OCI-LY1 (cell line): ENCODE results near the gene RAB41.

Source experiments
- H2AFZ ChIP-seq: fragments of 200-600 bp; sonication (generic), shearing (Covaris generic); 2 replicates; pipeline ENCODE4 v1.6.0; 2014; ENCODE audit warnings: antibody characterized with exemption, mild to moderate bottlenecking, low read length
- H3F3A ChIP-seq: fragments of 200-600 bp; sonication (generic), shearing (Covaris generic); 2 replicates; pipeline ENCODE4 v1.6.0; 2014; ENCODE audit warnings: mild to moderate bottlenecking, antibody characterized with exemption, low read length, moderate library complexity; ENCODE audit not compliant: insufficient read depth
- H3K27ac ChIP-seq: fragments of 200-600 bp; sonication (generic); 2 replicates; pipeline ENCODE4 v1.5.1; 2014; ENCODE audit warnings: low read length, mixed run types, mild to moderate bottlenecking, low read depth; ENCODE audit not compliant: poor library complexity, severe bottlenecking
- H3K27me3 ChIP-seq: fragments of 200-600 bp; sonication (generic); 2 replicates; pipeline ENCODE4 v1.6.0; 2014; ENCODE audit warnings: antibody characterized with exemption, mild to moderate bottlenecking, low read length, moderate library complexity; ENCODE audit not compliant: insufficient read depth
- H3K36me3 ChIP-seq: fragments of 200-600 bp; sonication (generic); 2 replicates; pipeline ENCODE4 v1.6.1; 2014; ENCODE audit warnings: mild to moderate bottlenecking, antibody characterized with exemption, low read length, moderate library complexity, mixed read lengths; ENCODE audit not compliant: insufficient read depth
- H3K4me1 ChIP-seq: fragments of 200-600 bp; sonication (generic); 2 replicates; pipeline ENCODE4 v1.5.1; 2014; ENCODE audit warnings: mild to moderate bottlenecking, low read length, moderate library complexity; ENCODE audit not compliant: insufficient read depth, severe bottlenecking
- H3K4me2 ChIP-seq: fragments of 200-600 bp; sonication (generic), shearing (Covaris generic); 2 replicates; pipeline ENCODE4 v1.6.1; 2014; ENCODE audit warnings: low read length
- H3K4me3 ChIP-seq: fragments of 200-600 bp; sonication (generic); 2 replicates; pipeline ENCODE4 v1.5.1; 2014; ENCODE audit warnings: low read length, low read depth, mild to moderate bottlenecking, mixed read lengths; ENCODE audit not compliant: poor library complexity, severe bottlenecking
- H3K79me2 ChIP-seq: fragments of 200-600 bp; shearing (Covaris generic); 2 replicates; pipeline ENCODE4 v1.6.1; 2016; ENCODE audit warnings: mixed run types, low read length, mixed read lengths; ENCODE audit not compliant: insufficient read depth
- H3K9ac ChIP-seq: fragments of 200-600 bp; sonication (generic), shearing (Covaris generic); 2 replicates; pipeline ENCODE4 v1.6.1; 2014; ENCODE audit warnings: mild to moderate bottlenecking, low read length, mixed read lengths
- H3K9me2 ChIP-seq: fragments of 200-600 bp; sonication (generic), shearing (Covaris generic); 2 replicates; pipeline ENCODE4 v1.6.1; 2014; ENCODE audit warnings: low read depth, mild to moderate bottlenecking, low read length, mixed read lengths
- H3K9me3 ChIP-seq: fragments of 200-600 bp; shearing (Covaris generic); 2 replicates; pipeline ENCODE4 v1.6.1; 2014; ENCODE audit warnings: low read length, mixed read lengths
- H4K20me1 ChIP-seq: fragments of 200-600 bp; sonication (generic), shearing (Covaris generic); 2 replicates; pipeline ENCODE4 v1.6.0; 2016; ENCODE audit warnings: mild to moderate bottlenecking, low read length; ENCODE audit not compliant: insufficient read depth
- EZH2 ChIP-seq: fragments of 200-600 bp; sonication (generic), shearing (Covaris generic); IDR thresholded peaks from 2 replicates; pipeline ENCODE4 v1.8.0; 2017; ENCODE audit warnings: borderline replicate concordance, mixed run types, mild to moderate bottlenecking, antibody characterized with exemption, low read length, moderate library complexity, mixed read lengths
- TF ChIP-seq, protein P1 (sequence below): fragments of 200-600 bp; sonication (generic), shearing (Covaris generic); IDR thresholded peaks from 2 replicates; pipeline ENCODE4 v1.5.1; 2017; ENCODE audit warnings: mild to moderate bottlenecking, antibody characterized with exemption, low read length, moderate library complexity, mixed read lengths

RAB41 gene

DNA sequence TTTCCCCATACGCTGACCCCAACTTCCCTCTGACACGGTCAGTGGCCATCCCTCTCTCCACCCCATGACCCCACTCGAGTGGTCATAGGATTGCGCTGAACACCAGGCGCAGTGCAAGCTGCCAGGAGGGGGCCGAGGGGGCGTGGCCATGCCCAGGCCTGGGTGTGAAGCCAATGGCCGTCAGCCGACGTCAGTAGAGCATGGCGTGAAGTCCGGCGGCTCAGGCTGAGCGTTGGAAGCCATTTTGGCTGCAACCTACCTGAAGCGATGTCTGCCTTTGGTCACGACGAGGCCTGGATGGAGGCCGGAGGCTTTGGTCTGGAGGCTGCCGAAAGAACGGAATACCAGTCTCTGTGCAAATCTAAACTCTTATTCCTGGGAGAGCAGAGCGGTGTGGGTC, at the start of gene RAB41:
TSS of gene RAB41 (plus strand) at position 222 of the 400 bp plus-strand sequence. CDS start at position 268, 46 bp downstream.
- Histone ChIP-seq H2AFZ (no peak within 1 kb of the TSS), H3K27me3 (no peaks in the 10 kb centered on the region), H3K9me2 (no peaks in the 10 kb centered on the region), H3K36me3 (0 out of 2 replicates have a peak, but pooled peaks cover 3% of the 10 kb centered on the region), H3K27ac (no peak within 1 kb of the TSS), H3K4me2 (no peak within 1 kb of the TSS), H3K4me3 (no peak within 1 kb of the TSS), H3F3A (no peaks in the 10 kb centered on the region), H3K9me3 (no peaks in the 10 kb centered on the region), H3K9ac (no peak within 1 kb of the TSS), H3K4me1 (no peaks in the 10 kb centered on the region), H3K79me2 (no peaks in the 10 kb centered on the region), H4K20me1 (no peaks in the 10 kb centered on the region)
- TF ChIP-seq, protein P1, sequence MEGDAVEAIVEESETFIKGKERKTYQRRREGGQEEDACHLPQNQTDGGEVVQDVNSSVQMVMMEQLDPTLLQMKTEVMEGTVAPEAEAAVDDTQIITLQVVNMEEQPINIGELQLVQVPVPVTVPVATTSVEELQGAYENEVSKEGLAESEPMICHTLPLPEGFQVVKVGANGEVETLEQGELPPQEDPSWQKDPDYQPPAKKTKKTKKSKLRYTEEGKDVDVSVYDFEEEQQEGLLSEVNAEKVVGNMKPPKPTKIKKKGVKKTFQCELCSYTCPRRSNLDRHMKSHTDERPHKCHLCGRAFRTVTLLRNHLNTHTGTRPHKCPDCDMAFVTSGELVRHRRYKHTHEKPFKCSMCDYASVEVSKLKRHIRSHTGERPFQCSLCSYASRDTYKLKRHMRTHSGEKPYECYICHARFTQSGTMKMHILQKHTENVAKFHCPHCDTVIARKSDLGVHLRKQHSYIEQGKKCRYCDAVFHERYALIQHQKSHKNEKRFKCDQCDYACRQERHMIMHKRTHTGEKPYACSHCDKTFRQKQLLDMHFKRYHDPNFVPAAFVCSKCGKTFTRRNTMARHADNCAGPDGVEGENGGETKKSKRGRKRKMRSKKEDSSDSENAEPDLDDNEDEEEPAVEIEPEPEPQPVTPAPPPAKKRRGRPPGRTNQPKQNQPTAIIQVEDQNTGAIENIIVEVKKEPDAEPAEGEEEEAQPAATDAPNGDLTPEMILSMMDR: no peak
- no peak for TF ChIP-seq EZH2

DNA sequence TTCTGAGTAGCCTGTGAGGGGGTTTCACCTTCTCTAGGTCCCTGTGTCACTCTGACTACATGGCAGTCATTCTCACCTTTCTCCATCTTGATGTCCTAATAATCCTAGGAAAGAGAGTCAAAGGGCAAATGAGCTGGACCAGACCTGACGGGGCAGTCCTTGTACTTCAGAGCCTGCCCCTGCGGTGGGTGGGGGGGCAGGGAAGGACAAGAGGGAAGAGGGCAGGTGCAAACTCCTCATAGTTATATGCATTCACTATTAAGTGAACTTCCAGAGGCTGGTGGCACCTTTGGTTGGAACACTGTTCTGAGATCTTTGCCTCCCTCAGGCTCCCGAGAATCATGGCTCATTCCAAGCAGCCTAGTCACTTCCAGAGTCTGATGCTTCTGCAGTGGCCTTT, 47.6 kb upstream of the RAB41 start, which contains the start of gene AWAT1:
TSS of gene AWAT1 (plus strand) at position 301 of the 400 bp plus-strand sequence. CDS start at position 342, 41 bp downstream.
- Histone ChIP-seq H3K9ac (no peak within 1 kb of the TSS), H3K4me3 (no peak within 1 kb of the TSS), H2AFZ (no peak within 1 kb of the TSS), H3K27ac (no peak within 1 kb of the TSS), H3K27me3 (no peaks in the 10 kb centered on the region), H3K36me3 (no peaks in the 10 kb centered on the region), H3F3A (no peaks in the 10 kb centered on the region), H3K9me2 (no peaks in the 10 kb centered on the region), H3K4me2 (no peak within 1 kb of the TSS), H4K20me1 (no peaks in the 10 kb centered on the region), H3K79me2 (no peaks in the 10 kb centered on the region), H3K4me1 (no peaks in the 10 kb centered on the region), H3K9me3 (no peaks in the 10 kb centered on the region)
- TF ChIP-seq, protein P1: no peak
- no peak for TF ChIP-seq EZH2

DNA sequence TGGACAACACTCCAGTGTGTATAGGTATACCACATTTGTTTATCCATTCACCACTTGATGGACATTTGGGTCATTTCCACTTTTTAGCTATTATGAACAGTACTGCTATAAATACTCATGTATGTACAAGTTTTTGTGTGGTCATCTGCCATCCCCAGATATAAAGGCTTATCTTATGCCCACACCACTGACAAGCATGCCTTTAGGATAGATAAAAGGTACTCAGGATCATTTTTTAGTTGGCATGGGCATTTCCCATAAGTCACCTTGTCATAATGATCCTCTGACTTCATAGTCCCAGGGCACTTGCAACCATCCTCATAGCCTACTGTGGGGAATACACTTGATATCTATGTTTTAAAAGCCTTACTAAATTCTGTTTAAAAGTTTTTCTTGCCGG, 41.2 kb upstream of the RAB41 start:
- no peak overlapping the region for H2AFZ ChIP-seq
- no peaks in the 10 kb centered on the region for H3K4me1 ChIP-seq
- no peak overlapping the region for H3K4me2 ChIP-seq
- H3K9ac ChIP-seq: no peak overlapping the region
- no peaks in the 10 kb centered on the region for H3F3A ChIP-seq
- no peaks in the 10 kb centered on the region for H3K36me3 ChIP-seq
- no peak overlapping the region for H3K4me3 ChIP-seq
- H4K20me1 ChIP-seq: no peaks in the 10 kb centered on the region
- no peaks in the 10 kb centered on the region for H3K9me3 ChIP-seq
- no peaks in the 10 kb centered on the region for H3K79me2 ChIP-seq
- TF ChIP-seq, protein P1: no peak
- no peak for TF ChIP-seq EZH2
- H3K27me3 ChIP-seq: no peaks in the 10 kb centered on the region
- H3K9me2 ChIP-seq: no peaks in the 10 kb centered on the region
- H3K27ac ChIP-seq: no peak overlapping the region
